ENCODE data around the gene DLGAP1.

The DLGAP1 gene

GRCh38 chr18:3450799-3451182 lies 1004.3 kb downstream of the DLGAP1 start:
- no peak for DNase-seq (ENCODE audit: low read depth in 2 of 2)

GRCh38 chr18:3450012-3450798 lies 1004.9 kb downstream of the DLGAP1 start, which contains the start of gene TGIF1:
Gene TGIF1, plus strand, starts transcription at chr18:3450172. Its CDS starts 318 bp downstream, at chr18:3450490.
- DNase-seq (ENCODE audit: low read depth in 2 of 2): peak; percentile 44 to 49

GRCh38 chr18:3449512-3450011 lies 1005.5 kb downstream of the DLGAP1 start:
- peak in 1 of 2 donors; percentile 69 for DNase-seq (ENCODE audit: low read depth in 2 of 2)

- DNase-seq (ENCODE audit: low read depth in 2 of 2): peak; percentile 18 to 77
Measured at GRCh38 chr18:3448838-3449511, 1006.1 kb downstream of the DLGAP1 start.

GRCh38 chr18:3447895-3448837 lies 1006.9 kb downstream of the DLGAP1 start:
- DNase-seq (ENCODE audit: low read depth in 2 of 2): peak; percentile 36 to 57

GRCh38 chr18:3447068-3447894 lies 1007.8 kb downstream of the DLGAP1 start:
- no peak for DNase-seq (ENCODE audit: low read depth in 2 of 2)

Measured in stimulated activated CD8-positive, alpha-beta memory T cell treated with anti-CD3 and anti-CD28 coated beads, Interleukin-15, amount 100 ng/mL, for 4 hours (primary cell).